SIG-M5 treated with dmso at 0.1 percent for 504 hours (cell line): ENCODE results near the gene ZDHHC19.

ENCODE experiments used
- DNase-seq: peaks from one replicate; lab custom pipeline; 2025; ENCODE audit not compliant: unreplicated experiment; lab: John Stamatoyannopoulos, UW

Gene ZDHHC19

DNA sequence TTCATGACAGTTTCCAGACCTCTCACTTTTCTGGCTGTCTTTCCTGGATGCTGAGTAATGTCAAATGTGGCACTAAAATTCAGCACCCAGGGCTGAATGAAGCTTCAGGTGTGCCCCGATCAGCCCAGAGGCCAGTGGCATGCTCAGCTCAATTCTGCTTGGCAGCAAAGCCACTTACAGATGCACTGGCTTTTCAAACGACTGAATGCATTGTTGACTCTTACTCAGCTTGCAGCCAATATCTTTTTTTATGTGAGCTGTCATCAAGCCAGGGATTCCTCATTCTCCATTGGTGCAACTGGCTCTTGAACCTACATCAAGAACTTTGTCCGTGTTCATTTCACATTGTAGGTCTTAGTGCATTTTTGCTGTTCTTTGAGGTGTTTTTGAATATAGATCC, 60.7 kb downstream of the ZDHHC19 start:
- no peak for DNase-seq

- peak; percentile 69 for DNase-seq
These were observed 61.3 kb downstream of the ZDHHC19 start for GRCh38 chr3:196149831-196150301.

DNA sequence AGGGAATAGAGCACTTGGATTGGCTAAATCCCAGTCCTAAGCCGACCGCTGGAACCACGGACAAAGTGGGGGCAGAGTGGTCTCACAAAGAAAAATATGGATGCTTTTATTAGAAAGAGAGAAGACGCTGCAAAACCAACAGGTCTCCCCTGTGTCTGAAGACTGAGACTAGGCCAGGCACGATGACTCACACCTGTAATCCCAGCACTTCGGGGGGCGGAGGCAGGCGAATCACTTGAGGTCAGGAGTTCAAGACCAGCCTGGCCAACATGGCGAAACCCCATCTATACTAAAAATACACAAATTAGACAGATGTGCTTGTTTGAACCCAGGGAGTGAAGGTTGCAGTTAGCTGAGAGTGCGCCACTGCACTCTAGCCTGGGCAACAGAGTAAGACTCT, 61.8 kb downstream of the ZDHHC19 start:
- DNase-seq = no peak
